ENCODE data around the gene MEI1.
"Not testable (repeated sequence)": the region's sequence is repeated elsewhere in the genome, so short reads cannot be mapped to it uniquely, and the experiment has no call there.

MEI1 gene

DNA sequence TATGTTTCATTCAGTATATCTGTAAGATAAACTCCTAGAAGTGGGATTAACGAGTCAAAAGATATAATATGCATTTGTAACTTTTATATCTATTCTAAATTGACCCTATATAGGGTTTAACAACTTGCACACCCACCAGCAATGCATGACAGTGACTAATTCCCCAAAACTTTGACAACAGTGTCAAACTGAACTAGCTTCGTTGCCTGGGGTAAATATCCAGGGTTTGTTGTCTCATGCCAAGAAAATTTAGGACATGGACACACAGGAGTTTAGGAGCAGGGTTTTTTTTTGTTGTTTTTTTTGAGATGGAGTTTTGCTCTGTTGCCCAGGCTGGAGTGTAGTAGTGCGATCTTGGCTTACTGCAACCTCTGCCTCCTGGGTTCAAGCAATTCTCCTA lies 15.7 kb upstream of the MEI1 start:
- DNase-seq: no peak

DNA sequence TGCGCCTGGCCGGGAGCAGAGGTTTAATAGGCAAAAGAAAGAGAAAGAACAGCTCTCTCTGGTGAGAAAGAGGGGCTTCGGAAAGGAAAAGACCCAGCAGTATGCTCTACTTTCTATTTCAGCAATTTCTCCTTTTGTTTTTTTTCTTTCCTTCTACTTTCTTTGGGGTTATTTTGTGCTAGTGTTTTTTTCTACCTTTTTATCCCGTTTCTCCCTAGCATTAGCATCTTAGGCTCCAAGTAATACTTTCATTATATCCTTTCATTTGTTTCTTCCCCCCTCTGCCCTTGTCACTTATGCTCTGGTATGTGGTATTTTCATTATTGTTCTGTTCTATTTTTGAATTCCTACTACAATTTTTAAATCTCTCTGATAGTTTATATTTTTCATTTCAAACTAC lies 15.1 kb upstream of the MEI1 start:
- no peak for DNase-seq

DNA sequence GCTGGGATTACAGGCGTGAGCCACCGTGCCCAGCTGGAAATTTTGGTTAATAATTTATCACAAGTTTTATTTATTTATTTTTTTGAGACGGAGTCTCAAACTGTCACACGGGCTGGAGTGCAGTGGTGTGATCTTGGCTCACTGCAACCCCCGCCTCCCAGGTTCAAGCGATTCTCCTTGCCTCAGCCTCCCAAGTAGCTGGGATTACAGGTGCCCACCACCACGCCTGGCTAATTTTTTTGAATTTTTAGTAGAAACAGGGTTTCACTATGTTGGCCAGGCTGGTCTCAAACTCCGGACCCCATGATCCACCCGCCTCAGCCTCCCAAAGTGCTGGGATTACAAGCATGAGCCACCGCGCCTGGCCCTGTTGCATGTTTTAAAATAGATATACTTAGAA lies 12.4 kb upstream of the MEI1 start:
- not testable (repeated sequence) for DNase-seq

DNA sequence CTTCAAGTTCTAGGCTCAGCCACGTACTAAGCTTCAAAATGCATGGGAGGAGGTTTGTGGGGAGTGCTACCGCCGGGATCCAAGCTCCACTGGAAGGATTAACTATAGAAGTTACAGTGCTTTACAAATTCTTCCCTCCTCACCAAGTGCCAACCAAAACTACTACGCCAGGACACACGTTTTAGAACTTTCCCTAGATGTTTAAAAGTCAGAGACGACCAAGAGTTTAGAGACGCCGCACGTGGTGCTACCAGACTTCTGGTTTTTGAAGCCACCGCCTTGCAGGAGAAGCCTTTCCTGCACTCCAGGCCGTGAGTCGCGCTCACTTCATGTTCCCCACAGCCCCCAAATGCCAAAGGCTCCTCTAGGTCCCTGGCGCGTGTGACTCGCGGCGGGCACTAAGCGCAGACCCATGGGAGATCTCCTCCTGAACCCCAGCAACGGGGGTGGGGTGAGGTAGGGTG lies 11.4 kb upstream of the MEI1 start:
- peak; percentile 21 for DNase-seq

DNA sequence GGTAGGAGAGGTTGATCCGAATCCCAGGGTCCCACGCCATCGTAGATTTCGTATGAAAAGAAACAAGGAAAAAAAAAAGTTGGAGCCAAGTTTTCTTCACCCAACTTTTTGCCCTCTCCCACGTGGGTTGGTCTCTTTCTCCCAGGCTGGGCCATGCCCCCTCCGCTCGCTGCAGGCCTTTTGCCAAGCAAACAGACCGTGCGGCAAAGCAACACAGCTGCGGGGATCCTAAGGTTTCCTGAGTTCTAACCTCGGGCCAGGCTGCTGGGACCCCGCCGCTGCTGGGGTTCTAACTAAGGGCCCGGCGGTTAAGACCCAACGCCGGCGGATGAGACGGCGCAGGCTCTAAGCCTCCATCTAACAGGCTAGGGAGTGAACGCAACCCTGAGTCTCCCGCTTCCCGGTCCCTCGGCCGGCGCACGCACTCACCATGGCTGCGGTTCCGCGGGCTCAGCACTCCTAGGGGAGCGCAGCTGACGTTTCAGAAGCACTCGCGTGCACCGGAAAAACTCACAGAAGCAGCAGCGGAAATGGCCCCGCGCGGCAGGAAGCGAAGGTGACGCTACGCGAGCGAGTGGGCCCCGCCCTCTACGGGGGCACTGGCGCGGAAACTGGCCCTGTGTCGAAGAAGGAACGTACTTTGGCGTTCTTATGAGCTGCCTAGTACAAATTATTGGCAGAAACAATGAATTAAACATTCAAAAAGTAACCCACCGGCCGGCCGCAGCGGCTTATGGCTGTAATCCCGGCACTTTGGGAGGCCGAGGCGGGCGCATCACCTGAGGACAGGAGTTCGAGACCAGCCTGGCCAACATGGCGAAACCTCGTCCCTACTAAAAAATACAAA lies 10.7 kb upstream of the MEI1 start, which contains the start of gene SNU13:
TSS of gene SNU13 (minus strand) at position 503 of the 847 bp plus-strand sequence. CDS start at position 432, 71 bp downstream.
- DNase-seq: peak; percentile 91

DNA sequence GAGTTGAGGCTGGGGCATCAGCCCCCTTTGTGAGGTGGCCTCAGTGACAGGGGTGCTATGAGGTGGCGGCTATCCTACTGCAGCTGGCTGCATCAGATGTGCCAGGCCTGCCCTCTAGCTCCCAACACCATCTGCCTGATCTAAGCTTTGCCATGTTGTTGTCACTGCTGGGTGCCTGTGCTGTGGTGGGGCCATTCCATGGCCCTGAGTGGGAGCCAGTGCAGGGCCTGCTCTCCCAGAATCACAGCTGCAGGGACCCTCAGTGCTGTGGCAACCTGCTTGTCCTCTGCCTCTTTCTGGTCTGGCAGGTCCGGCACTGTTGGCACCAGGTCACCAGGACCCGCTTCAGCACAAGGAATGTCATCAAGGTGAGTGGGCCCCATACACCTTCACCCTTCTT lies 8.8 kb upstream of the MEI1 start:
- no peak for DNase-seq

DNA sequence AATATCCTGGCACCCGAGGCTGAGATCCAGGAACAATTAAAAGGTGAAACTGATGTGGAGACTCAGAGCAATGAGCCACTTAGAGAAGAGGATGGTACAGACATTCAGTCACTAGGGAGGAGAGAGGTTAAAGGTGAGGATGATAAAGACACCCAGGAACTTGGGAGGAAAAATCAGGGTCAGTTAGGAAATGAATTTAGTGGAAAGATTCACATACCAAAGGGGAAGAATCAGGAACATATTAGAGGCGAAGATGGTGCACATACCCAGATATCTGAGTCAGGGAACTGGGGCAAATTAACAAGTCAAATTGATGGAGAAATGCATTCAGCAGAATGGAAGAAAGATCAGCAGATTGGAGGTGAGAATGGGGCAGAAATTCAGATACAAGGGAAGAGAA lies 4.1 kb upstream of the MEI1 start:
- no peak for DNase-seq

DNA sequence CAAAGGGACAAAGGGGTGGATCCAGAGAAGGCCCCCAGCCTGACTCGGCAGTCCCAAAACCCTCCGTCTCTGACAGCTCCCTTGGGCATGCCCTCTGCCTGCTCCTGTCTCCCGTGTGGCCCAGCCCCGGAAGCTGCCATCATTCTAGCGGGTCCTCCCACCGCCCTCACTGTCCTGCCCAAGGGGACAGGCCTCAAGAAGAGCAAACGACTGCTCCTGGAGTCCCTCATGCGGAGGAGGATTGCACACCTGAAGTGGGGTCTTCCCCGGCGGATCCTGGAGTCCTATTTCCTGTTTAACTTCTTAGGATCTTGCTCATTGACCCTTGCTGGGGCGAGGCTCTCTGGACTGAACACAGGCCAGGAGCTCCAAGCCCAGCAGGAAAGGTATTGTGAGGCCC lies 2.6 kb upstream of the MEI1 start:
- no peak for DNase-seq

DNA sequence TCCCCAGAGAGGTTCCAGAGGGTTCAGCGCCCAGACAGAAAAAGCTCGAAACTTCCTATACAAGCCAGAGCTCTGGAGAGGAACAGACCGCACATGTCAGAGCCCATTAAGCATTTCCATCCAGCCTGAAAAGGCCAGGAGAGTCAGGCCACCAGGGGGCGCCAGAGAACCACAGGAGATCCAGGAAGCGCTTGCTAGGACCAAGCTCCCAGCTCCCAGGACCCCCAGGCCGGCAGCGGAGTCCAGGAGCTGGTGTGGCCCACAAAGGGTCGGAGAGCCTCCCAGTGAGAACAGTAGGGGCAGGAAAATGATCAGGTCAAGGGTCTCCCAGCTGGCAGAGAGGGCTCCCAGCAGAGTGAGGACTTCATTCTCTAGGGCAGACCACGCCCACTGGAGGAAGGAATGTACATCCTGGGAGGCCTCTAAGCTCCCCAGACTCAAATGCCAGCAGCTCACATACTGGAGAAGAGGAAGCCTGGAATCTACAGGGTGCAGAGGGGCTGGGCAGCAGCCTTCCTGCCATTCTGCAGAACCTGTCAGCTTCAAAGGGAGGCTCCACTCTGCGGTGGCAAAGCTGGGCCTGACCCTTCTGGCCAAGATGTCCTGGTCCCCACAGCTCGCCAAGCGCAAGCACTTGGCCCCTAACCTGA lies 2.1 kb upstream of the MEI1 start:
- peak; percentile 96 for DNase-seq

DNA sequence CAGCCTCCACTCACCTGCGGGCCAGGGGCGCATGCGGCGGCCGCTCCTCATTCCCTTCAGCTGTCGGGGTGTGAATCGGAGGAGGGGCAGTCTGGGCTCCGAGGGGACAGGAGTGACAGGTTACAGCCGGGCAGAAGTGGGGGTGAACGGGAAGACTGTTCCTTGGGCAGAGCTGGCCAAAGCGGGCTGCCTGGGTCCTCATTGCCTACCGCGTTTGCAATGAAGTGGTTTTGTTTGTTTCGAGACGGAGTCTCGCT lies 733 bp downstream of the MEI1 start:
- DNase-seq: no peak

DNA sequence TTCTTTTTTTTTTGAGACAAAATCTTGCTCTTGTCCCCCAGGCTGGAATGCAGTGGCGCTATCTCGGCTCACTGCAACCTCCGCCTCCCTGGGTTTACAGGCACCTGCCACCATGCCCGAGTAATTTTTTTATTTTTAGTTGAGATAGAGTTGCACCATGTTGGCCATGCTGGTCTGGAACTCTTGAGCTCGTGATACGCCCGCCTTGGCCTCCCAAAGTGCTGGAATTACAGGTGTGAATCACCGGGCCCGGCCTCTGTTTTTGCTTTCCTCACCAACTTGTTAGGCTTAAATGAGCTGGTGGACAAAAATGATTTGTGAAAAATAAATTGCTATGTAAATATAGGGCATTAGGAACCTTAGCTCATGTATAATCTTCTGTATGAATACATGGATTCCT lies 3.5 kb downstream of the MEI1 start:
- no peak for DNase-seq

DNA sequence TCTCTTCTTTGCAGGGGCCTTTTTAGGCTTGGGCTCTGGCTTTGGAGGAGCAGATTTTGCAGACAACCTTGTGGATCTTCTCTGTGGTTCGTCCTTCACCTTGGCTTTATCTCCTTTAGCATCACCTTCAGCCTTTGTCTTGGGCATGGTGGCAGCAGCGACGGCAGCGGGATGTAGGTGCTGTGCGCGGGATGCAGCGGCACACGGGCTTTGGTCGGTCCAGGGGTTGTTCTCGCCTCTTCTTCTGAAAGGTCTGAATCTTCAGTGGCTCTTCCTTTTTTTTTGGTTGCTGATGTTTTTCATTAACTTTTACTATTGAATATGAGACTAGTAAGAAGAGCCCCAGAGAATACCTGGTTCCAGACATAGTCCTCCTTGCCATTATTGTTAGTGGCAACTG lies 10.0 kb downstream of the MEI1 start:
- no peak for DNase-seq

DNA sequence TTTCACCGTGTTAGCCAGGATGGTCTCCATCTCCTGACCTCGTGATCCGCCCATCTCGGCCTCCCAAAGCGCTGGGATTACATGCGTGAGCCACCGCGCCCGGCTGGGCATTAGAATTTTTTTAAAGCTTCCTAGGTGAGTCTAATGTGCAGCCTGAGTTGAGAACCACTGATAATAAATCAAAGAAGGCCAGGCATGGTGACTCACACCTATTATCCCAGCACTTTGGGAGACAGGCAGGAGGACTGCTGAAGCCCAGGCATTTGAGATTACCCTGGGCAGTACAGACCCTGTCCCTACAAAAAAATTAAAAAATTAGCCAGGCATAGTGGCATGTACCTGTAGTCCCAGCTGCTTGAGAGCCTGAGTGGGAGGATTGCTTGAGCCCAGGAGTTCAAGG lies 13.7 kb downstream of the MEI1 start:
- DNase-seq: no peak

DNA sequence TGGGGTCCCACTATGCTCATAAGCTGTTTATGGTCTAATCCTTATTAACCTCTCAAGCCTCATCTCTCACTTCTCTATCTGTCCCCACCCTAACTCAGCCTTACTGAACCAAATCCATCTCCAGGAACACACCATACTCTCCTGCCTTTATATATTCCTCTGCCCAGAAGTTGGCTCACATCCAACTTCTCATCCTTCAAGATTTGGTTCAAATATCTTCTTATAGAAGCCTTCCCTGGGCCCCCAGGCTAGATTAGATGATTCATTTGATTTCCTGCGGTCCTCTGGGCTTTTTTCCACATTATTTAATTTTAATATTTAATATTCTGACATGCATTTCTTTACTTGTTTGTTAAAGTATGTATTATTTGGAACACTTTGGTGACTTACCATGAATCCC lies 23.2 kb downstream of the MEI1 start:
- no peak for DNase-seq

DNA sequence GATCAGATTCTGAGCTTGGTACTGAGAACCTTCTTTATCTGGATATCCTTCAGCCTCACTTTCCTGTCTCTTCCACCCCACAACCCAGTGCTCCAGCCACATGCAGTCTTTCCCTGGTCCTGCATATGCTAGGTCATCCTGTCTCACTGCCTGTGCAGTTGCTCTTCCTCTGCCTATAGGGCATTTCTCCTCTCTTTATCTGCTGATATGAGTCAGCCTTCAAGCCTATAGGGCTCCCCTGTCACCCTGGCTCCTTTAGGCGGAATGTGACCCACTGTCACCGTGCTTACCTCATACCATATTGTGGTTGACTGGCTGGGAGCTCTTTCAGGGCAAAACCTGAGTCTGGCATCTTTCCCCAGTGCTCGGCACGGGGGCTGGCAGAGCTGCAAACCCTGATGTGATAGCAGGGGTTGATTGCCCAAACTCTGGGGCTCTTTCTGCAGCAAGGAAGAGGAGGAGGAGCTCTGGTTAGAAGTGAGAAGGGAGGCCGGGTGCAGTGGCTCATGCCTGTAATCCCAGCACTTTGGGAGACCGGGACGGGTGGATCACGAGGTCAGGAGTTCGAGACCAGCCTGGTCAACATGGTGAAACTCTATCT lies 26.3 kb downstream of the MEI1 start:
- no peak for DNase-seq

DNA sequence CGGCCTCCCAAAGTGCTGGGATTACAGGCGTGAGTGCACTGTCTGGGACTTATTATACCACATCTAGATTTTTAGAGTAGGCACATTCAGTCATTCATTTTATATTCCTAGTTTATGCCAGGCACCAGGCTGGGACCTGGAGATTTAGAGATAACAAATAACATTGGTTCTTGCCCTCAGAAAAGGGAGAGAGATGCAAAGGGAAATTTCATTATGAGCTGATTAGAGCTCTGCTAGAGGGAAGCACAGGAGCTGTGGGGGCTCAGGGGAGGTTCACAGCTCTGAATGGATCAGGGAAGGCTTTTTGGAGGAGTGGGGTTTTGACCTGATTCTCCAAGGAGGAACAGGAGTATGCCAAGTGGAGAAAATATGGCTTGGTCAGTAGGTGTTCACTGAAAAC lies 32.3 kb downstream of the MEI1 start:
- DNase-seq: no peak

DNA sequence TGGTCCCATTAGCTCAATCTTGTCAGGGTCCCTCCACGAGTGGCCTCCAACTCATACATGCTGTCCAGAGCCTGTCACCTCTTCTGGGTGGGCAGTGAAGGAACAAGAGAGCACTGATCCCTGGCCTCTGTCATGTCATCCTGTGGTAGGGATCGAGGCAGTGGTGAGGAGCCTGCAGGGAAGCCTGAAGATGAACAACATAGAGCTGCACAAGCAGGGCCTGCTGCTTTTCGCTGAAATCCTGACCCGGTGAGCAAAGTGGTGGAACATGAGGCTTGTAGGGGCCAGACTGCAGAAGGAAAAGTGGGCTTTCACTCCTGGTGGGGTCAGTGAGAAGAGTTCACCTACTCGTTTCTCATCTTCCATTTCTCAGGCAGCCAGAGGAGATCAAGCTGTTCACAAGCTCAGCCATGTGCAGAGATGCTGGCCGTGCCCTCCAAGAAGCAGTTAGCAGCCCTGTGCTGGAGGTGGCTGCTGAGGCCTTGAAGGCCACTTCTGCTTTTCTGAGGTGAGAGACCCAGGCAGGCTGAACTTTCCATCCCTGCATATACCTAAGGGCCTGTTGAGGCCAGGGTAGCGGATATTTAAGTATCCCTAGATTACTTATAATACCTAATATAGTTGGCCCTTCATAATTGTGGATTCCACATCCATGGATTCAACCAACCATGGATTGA lies 32.9 kb downstream of the MEI1 start:
- DNase-seq: no peak

DNA sequence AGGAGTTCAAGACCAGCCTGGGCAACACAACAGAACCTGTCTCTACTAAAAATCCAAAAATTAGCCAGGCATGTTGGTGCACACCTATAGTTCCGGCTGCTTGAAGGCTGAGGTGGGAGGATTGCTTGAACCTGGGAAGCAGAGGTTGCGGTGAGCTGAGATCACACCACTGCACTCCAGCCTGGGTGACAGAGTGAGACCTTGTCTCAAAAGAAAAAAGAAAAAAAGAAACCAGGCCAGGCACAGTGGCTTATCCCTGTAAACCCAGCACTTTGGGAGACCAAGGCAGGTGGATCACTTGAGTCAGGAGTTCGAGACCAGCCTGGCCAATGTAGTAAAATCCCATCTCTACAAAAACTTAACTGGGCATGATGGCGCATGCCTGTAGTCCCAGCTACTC lies 33.9 kb downstream of the MEI1 start:
- DNase-seq: not testable (repeated sequence)

DNA sequence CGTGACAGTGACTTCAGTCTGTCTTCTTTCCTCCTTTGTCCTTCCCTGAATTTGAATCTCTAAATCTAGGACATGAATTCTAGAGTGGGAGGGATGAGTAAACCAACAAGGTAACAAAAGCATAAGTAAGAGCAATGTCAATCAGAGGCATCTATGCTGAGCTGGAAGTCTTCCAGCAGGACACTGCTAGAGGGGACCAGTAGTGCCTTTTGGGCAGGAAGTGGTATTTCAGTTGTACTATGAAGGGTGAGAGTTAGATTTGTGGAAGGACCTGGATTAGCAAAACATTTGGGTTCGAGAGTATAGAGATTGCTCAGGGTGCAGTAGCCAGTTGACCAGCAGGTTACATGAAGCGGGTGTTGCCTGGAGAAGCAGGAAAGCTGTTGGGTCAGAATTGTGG lies 40.3 kb downstream of the MEI1 start:
- DNase-seq: no peak

DNA sequence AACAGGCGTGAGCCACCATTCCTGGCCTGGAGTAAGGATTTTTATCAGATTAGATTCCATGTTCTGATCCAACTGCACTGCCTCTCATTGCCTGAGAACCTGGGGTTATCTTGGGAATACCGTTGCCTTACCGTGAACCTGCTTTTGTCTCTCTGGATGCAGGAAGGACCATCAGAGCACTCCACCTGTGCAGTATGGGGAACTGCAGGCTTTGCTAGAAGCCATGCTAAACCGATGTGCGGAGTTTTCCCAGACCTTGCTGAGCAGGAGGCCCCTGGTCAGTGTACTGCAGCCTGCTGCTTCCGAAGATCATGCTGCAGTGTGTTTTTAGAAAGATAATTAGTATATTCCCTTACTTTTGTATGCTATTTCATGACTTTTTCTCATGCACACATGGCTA lies 43.6 kb downstream of the MEI1 start:
- DNase-seq: no peak

DNA sequence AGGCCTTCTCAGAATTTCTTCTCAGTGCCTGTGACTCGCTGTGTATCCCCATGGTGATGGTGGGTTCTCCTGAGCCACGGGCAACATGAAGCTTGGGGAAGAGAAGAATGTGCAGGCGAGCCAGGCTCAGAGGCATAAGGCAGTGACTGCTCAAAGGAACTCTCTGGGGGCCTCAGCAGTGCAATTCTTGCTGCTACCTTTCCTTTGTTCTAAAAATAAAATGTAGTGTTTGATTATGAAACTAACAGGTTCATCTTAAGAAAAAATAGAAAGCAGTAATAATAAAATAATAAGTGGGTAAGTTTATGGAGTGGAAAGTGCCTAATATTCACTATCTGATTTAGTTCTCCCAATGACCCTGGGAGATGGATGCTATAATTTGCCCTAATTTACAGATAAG lies 46.7 kb downstream of the MEI1 start:
- no peak for DNase-seq

DNA sequence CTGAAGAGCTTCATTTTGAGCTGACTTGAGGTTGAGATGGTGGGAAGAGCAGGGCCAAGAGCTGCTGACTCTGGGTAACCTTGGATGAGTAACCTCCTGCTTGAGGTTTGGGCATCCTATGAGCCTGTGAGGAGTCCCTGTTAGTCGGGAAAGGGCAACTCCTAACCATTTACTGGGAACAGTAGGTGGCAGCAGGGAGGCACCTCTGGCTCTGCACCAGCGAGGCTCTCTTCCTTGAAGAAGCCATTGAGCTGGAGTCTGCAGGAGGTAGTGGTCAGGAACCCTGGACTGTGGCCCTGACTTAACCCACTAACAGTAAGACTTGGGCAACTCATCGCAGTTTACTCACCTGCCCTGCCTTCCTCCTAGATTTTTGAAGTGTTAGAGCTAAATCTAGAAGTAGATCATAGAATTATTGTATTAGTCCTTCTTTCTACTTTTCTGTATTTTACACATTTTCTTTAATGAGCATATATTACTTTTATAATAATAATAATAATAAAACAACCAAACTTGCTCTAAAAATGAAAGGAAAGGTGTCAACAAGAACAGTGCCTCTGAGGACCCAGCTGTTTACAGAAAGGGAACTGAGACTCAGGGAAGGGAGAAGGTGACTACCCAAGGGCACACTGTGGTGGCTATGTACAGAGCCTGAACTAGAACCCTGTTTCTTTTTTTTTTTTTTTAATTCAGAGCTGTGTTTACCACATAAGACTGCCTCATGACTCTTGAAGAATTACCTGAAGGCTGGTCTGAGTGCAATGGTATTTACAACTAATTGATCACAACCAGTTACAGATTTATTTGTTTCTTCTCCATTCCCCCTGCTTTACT lies 47.5 kb downstream of the MEI1 start:
- DNase-seq: peak; percentile 41
